Astrocyte (in vitro differentiated cells and primary cell): Measurements from ENCODE around the gene NKIRAS1.

Source experiments
- CTCF ChIP-seq: IDR thresholded peaks from 2 replicates; pipeline ENCODE4 v1.5.1; 2011; ENCODE audit warnings: low read depth, mild to moderate bottlenecking, inconsistent platforms, low read length, moderate library complexity; ENCODE audit not compliant: insufficient read depth
- EZH2 ChIP-seq: IDR thresholded peaks from 2 replicates; pipeline ENCODE4 v1.6.1; 2012; ENCODE audit warnings: mild to moderate bottlenecking, low read length, inconsistent platforms; ENCODE audit not compliant: insufficient read depth

- TF ChIP-seq EZH2 (no peak), CTCF (no peak)
Measured at GRCh38 chr3:23952646-23953045, 35.9 kb upstream of the NKIRAS1 start.
